BLaER1 treated with 17β-estradiol and CSF1 and Interleukin-3, amounts not matched to agents 10 nM and 100 nM (cell line): ENCODE measurements around the gene TAS1R3.

Experiments
- H3K27ac ChIP-seq, 11 experiments: shearing (Covaris generic); formaldehyde crosslinking; 2 replicates each; pipeline ENCODE4 v1.8.1; 2022
- H3K27me3 ChIP-seq, 11 experiments: shearing (Covaris generic); formaldehyde crosslinking; 2 replicates each; pipeline ENCODE4 v1.8.1; 2022
- H3K36me3 ChIP-seq, 11 experiments: shearing (Covaris generic); formaldehyde crosslinking; 2 replicates each; pipeline ENCODE4 v1.8.1; 2022
- H3K4me1 ChIP-seq, 10 experiments: shearing (Covaris generic); formaldehyde crosslinking; 2 replicates each; pipeline ENCODE4 v1.8.1; 2022
- H3K4me2 ChIP-seq, 11 experiments: shearing (Covaris generic); formaldehyde crosslinking; 2 replicates each; pipeline ENCODE4 v1.8.1; 2022
- H3K4me3 ChIP-seq, 10 experiments: shearing (Covaris generic); formaldehyde crosslinking; 2 replicates each; pipeline ENCODE4 v1.8.1; 2022
- H3K9ac ChIP-seq, 11 experiments: shearing (Covaris generic); formaldehyde crosslinking; 2 replicates each; pipeline ENCODE4 v1.8.1; 2022
- H3K9me3 ChIP-seq, 11 experiments: shearing (Covaris generic); formaldehyde crosslinking; replicated peaks in 1 of 11; 2 replicates each; pipeline ENCODE4 v1.8.1; 2022
- H4K20me1 ChIP-seq, 11 experiments: shearing (Covaris generic); formaldehyde crosslinking; 2 replicates each; pipeline ENCODE4 v1.8.1; 2022
- Cebpa-rat ChIP-seq, 11 experiments: shearing (Covaris generic); IDR thresholded peaks; 2 replicates each; pipeline ENCODE4 v1.8.1; 2022

Gene TAS1R3

DNA sequence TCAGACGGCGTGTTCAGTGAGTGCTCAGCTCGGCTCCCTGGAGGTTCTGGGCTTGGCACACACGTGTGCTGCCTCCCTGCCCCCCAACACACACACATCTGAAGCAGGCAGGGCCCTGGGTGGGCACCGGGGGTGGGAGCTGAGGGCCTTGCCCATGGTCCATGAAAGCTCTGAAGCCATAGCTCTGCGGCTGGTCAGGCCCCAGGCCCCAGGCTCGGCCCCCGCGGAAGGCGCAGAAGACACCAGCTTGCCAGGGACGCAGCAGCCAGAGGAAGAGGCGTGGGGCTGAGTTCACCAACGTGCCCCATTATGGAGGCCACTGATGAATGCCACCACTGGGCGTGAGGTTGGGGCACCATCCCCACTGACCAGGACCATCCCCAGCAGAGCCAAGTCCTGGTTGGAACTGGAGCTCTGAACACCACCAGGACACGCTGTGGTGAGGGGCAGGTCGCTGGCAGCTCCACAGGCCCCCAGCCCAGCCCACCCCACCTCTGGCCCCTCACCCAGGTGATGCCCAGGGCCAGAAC is 39.8 kb downstream of the TAS1R3 start:
- Histone ChIP-seq H3K36me3 (peaks cover 7 to 21% (median 15%) of the 10 kb centered on the region in 11 experiments), H3K4me3 (peak overlapping the region in 7 of 10 experiments; percentile 27 to 84 (median 49); a peak in 7 of 20 replicates), H3K27me3 (no peaks in the 10 kb centered on the region), H3K9ac (peak overlapping the region; percentile 41 to 99 (median 97); a peak in 19 of 22 replicates), H3K9me3 (peaks cover 9 to 21% (median 17%) of the 10 kb centered on the region in 11 experiments; a peak in 20 of 22 replicates), H3K4me2 (peak overlapping the region; percentile 95 to 100 (median 100)), H3K4me1 (peaks cover 40 to 57% (median 53%) of the 10 kb centered on the region in 10 experiments), H4K20me1 (peaks cover 4 to 45% (median 41%) of the 10 kb centered on the region in 11 experiments; a peak in 21 of 22 replicates), H3K27ac (peak overlapping the region in 9 of 11 experiments; percentile 35 to 97 (median 72); a peak in 17 of 22 replicates)
- no peak for TF ChIP-seq Cebpa-rat (IDR thresholded peaks at IDR 0.05)

DNA sequence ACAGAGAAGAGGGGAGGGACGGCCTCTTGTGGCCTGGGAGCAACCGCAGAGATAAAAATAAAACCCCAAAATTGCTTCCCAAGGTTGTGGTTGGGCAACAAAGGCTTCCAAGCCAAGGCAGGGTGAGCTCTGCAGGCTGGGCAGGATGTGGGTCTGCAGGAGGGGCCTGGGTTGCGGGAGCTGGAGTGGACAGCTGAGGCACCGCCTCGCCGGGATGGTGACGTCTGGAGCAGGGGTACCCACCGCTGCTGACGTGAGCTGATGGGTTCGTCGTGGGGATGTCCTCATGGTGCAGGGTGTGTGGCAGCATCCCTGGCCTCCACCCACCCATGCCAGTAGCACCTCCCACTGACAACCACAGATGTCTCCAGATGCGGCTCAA is 40.3 kb downstream of the TAS1R3 start:
- H3K9ac ChIP-seq: peak overlapping the region; percentile 53 to 99 (median 97); a peak in 21 of 22 replicates
- H3K9me3 ChIP-seq: peaks cover 5 to 16% (median 12%) of the 10 kb centered on the region in 11 experiments; a peak in 20 of 22 replicates

DNA sequence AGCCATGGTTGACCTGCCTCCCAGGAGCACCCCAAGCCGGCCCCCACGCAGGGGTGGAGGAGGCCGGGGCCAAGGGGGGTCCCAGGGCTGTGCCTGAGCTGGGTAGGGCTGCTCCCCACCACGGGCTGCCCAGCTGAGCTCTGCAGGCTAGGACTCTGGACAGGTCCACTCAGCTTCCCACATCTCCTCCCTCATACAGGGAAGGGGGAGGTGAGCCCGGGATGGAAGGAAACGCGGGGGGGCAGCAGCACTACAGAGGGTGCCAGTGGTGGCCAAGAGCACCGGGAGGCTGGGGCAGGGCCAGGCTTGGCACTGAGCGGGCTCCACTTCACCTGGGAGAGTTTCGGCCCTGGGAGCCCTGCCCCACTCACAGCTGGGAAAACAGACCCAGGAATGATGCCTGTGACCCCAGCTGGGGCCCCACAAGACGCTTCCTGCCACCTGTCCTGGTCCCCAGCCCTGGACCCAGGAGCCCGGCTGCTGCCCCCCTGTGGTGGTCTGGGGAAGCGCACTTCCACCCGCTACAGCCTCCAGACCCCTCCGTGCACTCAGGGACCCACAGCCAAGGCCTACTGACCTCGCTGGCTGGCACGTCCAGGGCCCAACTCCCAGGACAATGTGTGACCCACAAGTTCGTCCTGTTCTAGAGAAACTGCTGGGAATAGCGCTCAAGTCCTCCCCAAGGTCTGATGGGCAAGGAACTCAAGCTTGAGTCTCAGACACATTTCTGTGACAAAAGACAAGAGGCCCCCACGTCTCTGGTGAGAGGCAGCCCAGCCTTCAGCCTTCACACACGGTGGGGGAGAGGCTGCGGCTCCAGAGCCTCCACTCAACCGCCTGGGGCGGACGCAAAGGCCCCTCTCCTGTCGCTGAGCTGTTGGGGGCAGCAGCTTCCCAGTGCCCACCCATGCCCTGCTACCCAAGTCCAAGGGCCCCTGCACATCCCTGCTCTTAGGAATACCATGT is 40.9 kb downstream of the TAS1R3 start:
- Histone ChIP-seq H3K9me3 (peaks cover 0 to 9% (median 5%) of the 10 kb centered on the region in 11 experiments; a peak in 17 of 22 replicates), H3K4me3 (peak overlapping the region in 9 of 10 experiments; percentile 33 to 84 (median 49); a peak in 16 of 20 replicates), H3K36me3 (peaks cover 8 to 31% (median 20%) of the 10 kb centered on the region in 11 experiments), H3K9ac (peak overlapping the region; percentile 53 to 99 (median 97); a peak in 21 of 22 replicates), H3K4me1 (peaks cover 46 to 62% (median 59%) of the 10 kb centered on the region in 10 experiments), H3K27me3 (no peaks in the 10 kb centered on the region), H4K20me1 (peaks cover 4 to 45% (median 41%) of the 10 kb centered on the region in 11 experiments; a peak in 21 of 22 replicates), H3K4me2 (peak overlapping the region; percentile 95 to 100 (median 100)), H3K27ac (peak overlapping the region in 10 of 11 experiments; percentile 40 to 97 (median 77); a peak in 19 of 22 replicates)
- no peak for TF ChIP-seq Cebpa-rat (IDR thresholded peaks at IDR 0.05)

More for the DNA sequence above, 40.3 kb downstream of the TAS1R3 start:
- H3K4me1 ChIP-seq: peaks cover 45 to 62% (median 59%) of the 10 kb centered on the region in 10 experiments
- peak overlapping the region in 9 of 10 experiments; percentile 33 to 84 (median 49); a peak in 15 of 20 replicates for H3K4me3 ChIP-seq
- H4K20me1 ChIP-seq: peaks cover 4 to 45% (median 41%) of the 10 kb centered on the region in 11 experiments; a peak in 21 of 22 replicates
- TF ChIP-seq Cebpa-rat (IDR thresholded peaks at IDR 0.05): peak in 8 of 11 experiments; percentile 26 to 85 (median 64); a peak in 10 of 22 replicates
- H3K4me2 ChIP-seq: peak overlapping the region; percentile 95 to 100 (median 100)
- H3K27me3 ChIP-seq: no peaks in the 10 kb centered on the region
- peaks cover 8 to 26% (median 19%) of the 10 kb centered on the region in 11 experiments for H3K36me3 ChIP-seq
- H3K27ac ChIP-seq: peak overlapping the region in 9 of 11 experiments; percentile 61 to 97 (median 77); a peak in 18 of 22 replicates

DNA sequence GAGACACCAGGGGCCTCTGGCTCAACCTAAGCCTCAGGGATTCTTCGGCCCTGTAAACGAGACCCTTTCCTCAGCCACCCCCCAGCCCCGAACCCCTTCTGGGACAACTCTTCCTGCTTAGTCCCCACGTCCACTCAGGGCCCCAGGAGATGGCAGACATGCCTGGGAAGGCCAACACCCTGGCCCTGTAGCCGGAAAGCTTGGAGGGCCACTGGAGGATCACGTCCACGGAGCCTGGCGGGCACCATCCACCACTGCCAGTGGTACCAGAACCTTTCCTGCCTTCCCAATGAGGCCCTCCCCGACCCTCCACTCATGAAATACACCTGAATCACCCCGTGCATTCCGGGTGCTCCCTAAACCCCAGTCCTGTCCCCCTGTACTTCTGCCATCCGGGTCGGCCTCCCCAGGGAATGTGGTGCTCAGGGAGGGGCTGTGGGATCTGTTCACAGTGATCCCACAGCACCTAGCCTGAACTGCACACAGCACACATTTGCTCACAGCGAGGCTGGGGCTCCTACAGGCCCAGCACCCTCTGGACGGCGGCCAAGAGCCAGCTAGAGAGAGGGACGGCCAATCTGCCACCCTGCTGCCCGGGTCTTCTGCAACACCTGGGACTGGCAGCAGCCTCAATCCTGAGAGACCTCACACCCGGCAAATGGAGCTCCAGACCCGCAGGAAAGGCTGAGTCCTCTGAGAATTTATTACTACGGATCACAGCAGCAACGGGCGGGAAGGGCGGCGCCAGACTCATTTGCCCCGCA is 42.2 kb downstream of the TAS1R3 start:
- Histone ChIP-seq H3K27me3 (no peaks in the 10 kb centered on the region), H3K4me3 (peak overlapping the region; percentile 80 to 100 (median 96); a peak in 19 of 20 replicates), H3K27ac (peak overlapping the region in 6 of 11 experiments; percentile 80 to 97 (median 94); a peak in 9 of 22 replicates), H3K4me1 (peaks cover 46 to 62% (median 59%) of the 10 kb centered on the region in 10 experiments), H4K20me1 (peaks cover 4 to 45% (median 41%) of the 10 kb centered on the region in 11 experiments; a peak in 21 of 22 replicates), H3K9ac (peak overlapping the region; percentile 91 to 99 (median 98)), H3K4me2 (peak overlapping the region; percentile 95 to 100 (median 100)), H3K36me3 (peaks cover 8 to 34% (median 20%) of the 10 kb centered on the region in 11 experiments), H3K9me3 (no peaks in the 10 kb centered on the region)
- TF ChIP-seq Cebpa-rat (IDR thresholded peaks at IDR 0.05): no peak

DNA sequence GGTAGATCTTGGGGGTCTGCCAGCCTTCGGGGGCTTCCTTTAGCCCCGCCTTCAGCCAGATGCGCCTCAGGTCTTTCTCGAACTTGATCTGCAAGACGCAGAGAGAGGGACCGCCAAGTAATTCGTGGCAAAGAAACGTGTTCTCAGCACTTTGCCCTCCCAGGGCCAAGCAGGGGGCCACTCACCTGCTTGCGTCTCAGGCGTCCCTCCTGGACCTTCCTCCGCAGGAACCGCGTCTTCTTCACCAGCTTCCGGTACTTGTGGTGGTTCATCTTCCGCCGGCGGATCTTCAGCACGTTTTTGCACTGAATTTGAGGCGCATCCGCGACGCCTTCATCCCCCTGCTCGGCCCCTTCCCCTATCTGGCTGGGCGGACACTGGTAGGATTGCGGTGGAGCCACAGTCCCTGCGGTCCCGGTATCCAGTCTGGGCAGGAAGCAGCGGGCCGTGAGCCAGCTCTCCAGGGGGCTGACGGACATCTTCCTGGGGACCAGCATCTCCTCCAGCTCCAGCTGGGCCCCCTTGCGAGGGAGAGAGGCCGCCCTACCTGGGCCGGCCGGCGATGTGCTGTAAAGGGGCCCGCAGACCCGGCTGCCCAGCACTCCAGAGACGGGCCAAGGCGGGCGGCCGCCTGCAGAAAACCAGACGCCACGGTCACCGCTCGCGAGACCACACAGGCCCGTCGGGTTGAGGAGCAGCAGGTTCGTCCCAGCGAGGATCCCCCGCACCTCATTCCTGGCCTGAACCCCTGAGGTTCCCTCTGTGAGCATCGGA is 42.9 kb downstream of the TAS1R3 start:
- H3K27ac ChIP-seq: peak overlapping the region; percentile 89 to 98 (median 95)
- peaks cover 8 to 34% (median 20%) of the 10 kb centered on the region in 11 experiments for H3K36me3 ChIP-seq
- peak overlapping the region; percentile 91 to 99 (median 98) for H3K9ac ChIP-seq
- peaks cover 46 to 62% (median 59%) of the 10 kb centered on the region in 10 experiments for H3K4me1 ChIP-seq
- peak overlapping the region; percentile 95 to 100 (median 100) for H3K4me2 ChIP-seq
- H3K9me3 ChIP-seq: no peaks in the 10 kb centered on the region
- H3K4me3 ChIP-seq: peak overlapping the region; percentile 80 to 100 (median 96)
- H4K20me1 ChIP-seq: peaks cover 4 to 45% (median 41%) of the 10 kb centered on the region in 11 experiments; a peak in 21 of 22 replicates
- no peaks in the 10 kb centered on the region for H3K27me3 ChIP-seq
- no peak for TF ChIP-seq Cebpa-rat (IDR thresholded peaks at IDR 0.05)

DNA sequence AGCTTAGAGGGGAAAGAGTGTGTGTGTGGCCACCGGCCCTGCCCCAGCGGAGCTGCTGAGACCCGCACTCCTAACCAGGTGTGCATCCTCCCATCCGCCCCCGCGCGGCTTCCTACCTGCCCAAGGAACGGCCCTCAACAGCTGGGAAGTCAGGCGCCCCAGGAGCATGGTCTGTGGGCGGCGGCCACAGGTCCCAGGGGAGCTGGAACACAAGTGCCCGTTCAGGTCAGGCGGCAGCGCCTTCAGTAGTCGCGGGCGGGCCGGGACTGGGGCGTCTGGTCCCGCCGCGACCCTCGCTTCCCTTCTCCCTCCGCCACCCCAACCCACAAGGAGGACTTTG is 43.5 kb downstream of the TAS1R3 start:
- no peaks in the 10 kb centered on the region for H3K27me3 ChIP-seq
- H3K9me3 ChIP-seq: no peaks in the 10 kb centered on the region
- H3K4me2 ChIP-seq: peak overlapping the region; percentile 95 to 100 (median 100)
- H3K36me3 ChIP-seq: peaks cover 8 to 34% (median 20%) of the 10 kb centered on the region in 11 experiments
- TF ChIP-seq Cebpa-rat (IDR thresholded peaks at IDR 0.05): no peak
- peaks cover 46 to 57% (median 56%) of the 10 kb centered on the region in 10 experiments for H3K4me1 ChIP-seq
- H3K9ac ChIP-seq: peak overlapping the region; percentile 91 to 99 (median 98)
- peaks cover 4 to 45% (median 41%) of the 10 kb centered on the region in 11 experiments; a peak in 21 of 22 replicates for H4K20me1 ChIP-seq
- peak overlapping the region; percentile 80 to 100 (median 96) for H3K4me3 ChIP-seq
- peak overlapping the region; percentile 89 to 98 (median 95) for H3K27ac ChIP-seq

DNA sequence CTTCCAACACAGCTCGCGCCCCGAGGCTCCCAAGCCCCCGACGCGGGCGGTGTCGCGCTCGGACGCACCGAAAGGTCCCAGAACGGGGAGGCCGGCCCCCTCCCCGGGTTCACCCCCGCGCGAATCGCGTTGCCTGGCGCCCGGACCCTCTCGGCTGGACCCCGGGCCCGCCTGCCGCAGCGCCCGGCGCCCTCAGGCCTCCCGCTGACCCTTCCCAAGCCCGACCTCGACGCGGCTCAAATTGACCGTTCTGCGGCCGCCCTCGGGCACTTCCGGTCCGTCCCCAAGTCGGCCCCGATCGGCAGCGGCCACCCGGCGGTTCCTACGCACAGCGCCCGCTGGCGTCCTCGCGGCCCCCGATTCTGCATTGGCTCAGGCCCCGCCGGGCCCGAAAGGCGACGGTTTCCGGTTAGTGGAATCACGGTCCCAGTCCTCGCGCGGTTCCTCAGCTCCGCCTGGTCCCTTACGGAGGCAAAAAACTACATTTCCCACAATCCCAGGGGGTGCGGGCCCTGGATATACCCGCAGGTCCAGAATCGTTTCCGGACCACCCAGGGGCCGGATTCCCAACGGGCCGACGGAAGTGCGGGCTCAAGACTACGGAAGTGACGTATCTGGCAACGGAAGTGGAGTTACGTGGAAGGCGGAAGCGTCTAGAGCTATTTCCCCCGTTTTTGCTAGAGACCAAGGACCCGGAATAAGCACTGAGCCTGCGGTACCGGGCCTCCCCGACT is 44.0 kb downstream of the TAS1R3 start, which contains the start of gene AURKAIP1:
AURKAIP1 (minus strand) TSS at position 279 of the 734 bp plus-strand sequence. CDS start 451 bp downstream, outside the sequence.
- Histone ChIP-seq H3K9ac (peak within 1 kb of the TSS; percentile 91 to 99 (median 98)), H3K4me2 (peak within 1 kb of the TSS; percentile 95 to 100 (median 100)), H3K27ac (peak within 1 kb of the TSS; percentile 89 to 98 (median 95)), H4K20me1 (peaks cover 4 to 46% (median 41%) of the 10 kb centered on the region in 11 experiments; a peak in 21 of 22 replicates), H3K4me3 (peak within 1 kb of the TSS; percentile 80 to 100 (median 96)), H3K4me1 (peaks cover 46 to 53% (median 51%) of the 10 kb centered on the region in 10 experiments), H3K27me3 (no peaks in the 10 kb centered on the region), H3K36me3 (peaks cover 8 to 36% (median 22%) of the 10 kb centered on the region in 11 experiments), H3K9me3 (no peaks in the 10 kb centered on the region)
- no peak for TF ChIP-seq Cebpa-rat (IDR thresholded peaks at IDR 0.05)
